Right lobe of liver (tissue), 4 donors: ENCODE measurements around the gene EIF1AX.

Experiments
- POLR2A ChIP-seq: fragments of 450-650 bp; IDR thresholded peaks from one replicate; pipeline ENCODE4 v1.6.1; 2017; ENCODE audit warnings: antibody characterized with exemption, mild to moderate bottlenecking
- TF ChIP-seq, protein P1 (sequence below), 4 donors: fragments of 200-600 bp in 3 of 4; fragments of 450-650 bp in 1 of 4; IDR thresholded peaks; one replicate each; pipeline versions ENCODE4 v1.5.1 to v1.8.0; 2016 to 2022; ENCODE audit warnings: antibody characterized with exemption in 4 of 4, mild to moderate bottlenecking in 2 of 4
- donor health status: DM: no; HTN: no; CAD: no.
- donor health status: DM: no; HTN: no; CAD: no.
- donor health status: DM: no; HTN: yes; CAD: no.

DNA sequence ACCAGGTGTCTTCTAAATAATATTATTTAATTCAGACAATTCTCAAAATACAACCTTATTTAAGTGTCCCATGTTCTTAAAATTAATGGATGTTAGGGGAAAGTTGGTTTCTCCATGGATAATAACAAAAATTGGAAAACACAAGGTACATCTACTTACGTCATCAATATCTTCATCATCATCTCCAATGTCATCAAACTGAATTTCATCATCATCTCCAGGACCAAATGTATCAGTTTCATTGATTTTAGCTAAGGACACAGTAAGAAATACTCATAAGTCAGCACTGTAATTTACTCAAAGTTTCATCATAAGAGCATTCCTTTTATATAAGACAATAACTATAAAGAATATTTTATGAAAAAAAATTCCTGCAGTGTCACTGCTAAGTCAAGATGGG lies 11.3 kb downstream of the EIF1AX start:
- TF ChIP-seq, protein P1, sequence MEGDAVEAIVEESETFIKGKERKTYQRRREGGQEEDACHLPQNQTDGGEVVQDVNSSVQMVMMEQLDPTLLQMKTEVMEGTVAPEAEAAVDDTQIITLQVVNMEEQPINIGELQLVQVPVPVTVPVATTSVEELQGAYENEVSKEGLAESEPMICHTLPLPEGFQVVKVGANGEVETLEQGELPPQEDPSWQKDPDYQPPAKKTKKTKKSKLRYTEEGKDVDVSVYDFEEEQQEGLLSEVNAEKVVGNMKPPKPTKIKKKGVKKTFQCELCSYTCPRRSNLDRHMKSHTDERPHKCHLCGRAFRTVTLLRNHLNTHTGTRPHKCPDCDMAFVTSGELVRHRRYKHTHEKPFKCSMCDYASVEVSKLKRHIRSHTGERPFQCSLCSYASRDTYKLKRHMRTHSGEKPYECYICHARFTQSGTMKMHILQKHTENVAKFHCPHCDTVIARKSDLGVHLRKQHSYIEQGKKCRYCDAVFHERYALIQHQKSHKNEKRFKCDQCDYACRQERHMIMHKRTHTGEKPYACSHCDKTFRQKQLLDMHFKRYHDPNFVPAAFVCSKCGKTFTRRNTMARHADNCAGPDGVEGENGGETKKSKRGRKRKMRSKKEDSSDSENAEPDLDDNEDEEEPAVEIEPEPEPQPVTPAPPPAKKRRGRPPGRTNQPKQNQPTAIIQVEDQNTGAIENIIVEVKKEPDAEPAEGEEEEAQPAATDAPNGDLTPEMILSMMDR (IDR thresholded peaks at IDR 0.05) = no peak
- no peak for TF ChIP-seq POLR2A
